Activated naive CD8-positive, alpha-beta T cell treated with anti-CD3 and anti-CD28 coated beads, Interleukin-2, amount 10 ng/mL, durations not matched to agents 7 days and 5 days (primary cell): ENCODE data around the gene UTY. TPM values are rescaled to one million over a fixed set of nuclear protein-coding genes. Genes with fewer than 3 reads are reported as not detected.
"Not testable (repeated sequence)": the region's sequence is repeated elsewhere in the genome, so short reads cannot be mapped to it uniquely, and the experiment has no call there.

Experiments used
- ATAC-seq: fragments of 150-1000 bp; cut with Tn5 transposase; one replicate; pipeline ENCODE4 v1.10.0; 2021; ENCODE audit warnings: low read depth, moderate library complexity
- POLR2A ChIA-PET: fragments of 350-600 bp; sonication (Branson Sonifier 250); formaldehyde crosslinking; loops from one replicate; lab custom pipeline; 2021; ENCODE audit warnings: antibody characterized with exemption; lab: Charles Lee
- DNase-seq: peaks from one replicate; pipeline ENCODE4 v3.0.0; 2021
- H3K27ac Mint-ChIP-seq: one replicate; pipeline ENCODE4 v1.8.0; 2022; ENCODE audit warnings: mild to moderate bottlenecking, mixed read lengths
- H3K27me3 Mint-ChIP-seq: one replicate; pipeline ENCODE4 v1.8.0; 2022; ENCODE audit warnings: mild to moderate bottlenecking, moderate library complexity, mixed read lengths
- H3K36me3 Mint-ChIP-seq: one replicate; pipeline ENCODE4 v1.8.0; 2021; ENCODE audit warnings: mild to moderate bottlenecking, mixed read lengths
- H3K4me1 Mint-ChIP-seq: one replicate; pipeline ENCODE4 v1.8.0; 2021; ENCODE audit warnings: mixed read lengths
- H3K4me3 Mint-ChIP-seq: one replicate; pipeline ENCODE4 v1.8.0; 2022; ENCODE audit warnings: mild to moderate bottlenecking, moderate library complexity, mixed read lengths
- H3K9me3 Mint-ChIP-seq: one replicate; pipeline ENCODE4 v1.8.0; 2021; ENCODE audit warnings: mixed read lengths
- total RNA-seq, 2 experiments: library from RNA; stranded (reverse); gene quantifications; one replicate each; pipeline ENCODE4 v1.2.3, GENCODE V29; 2021

The UTY gene
- total RNA-seq, 2 experiments from 2014 or later = 41.7 to 43.0 TPM

- H3K9me3 Mint-ChIP-seq = no peaks in the 10 kb centered on the region
- H3K36me3 Mint-ChIP-seq = peaks cover 32% of the 10 kb centered on the region
- ATAC-seq (no peak), DNase-seq (no peak)
- POLR2A ChIA-PET = no interaction called here
- H3K4me3 Mint-ChIP-seq = no peak overlapping the region
- no peaks in the 10 kb centered on the region for H3K27me3 Mint-ChIP-seq
- H3K27ac Mint-ChIP-seq = no peak overlapping the region
- H3K4me1 Mint-ChIP-seq = peaks cover 10% of the 10 kb centered on the region
Measured at GRCh38 chrY:13330651-13331050, 149.2 kb downstream of the UTY start.

DNA sequence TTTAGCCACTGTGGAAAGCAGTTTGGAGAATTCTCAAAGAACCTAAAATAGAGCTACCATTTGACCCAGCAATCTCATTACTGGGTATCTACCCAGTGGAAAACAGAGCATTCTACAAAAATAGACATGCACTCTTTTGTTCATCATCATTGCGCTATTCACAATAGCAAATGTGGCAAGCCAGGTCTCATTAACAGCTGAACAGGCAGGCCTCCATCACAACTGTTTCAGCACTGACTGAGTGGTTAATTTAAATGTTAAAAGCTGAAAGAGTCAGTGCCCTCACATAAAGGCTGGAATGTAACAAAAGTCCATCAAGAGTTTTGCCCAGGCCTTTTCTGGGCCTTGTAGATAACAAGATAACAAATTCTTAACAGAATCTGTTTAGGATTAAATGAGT is 166.9 kb downstream of the UTY start:
- DNase-seq (no peak), ATAC-seq (no peak)
- no peaks in the 10 kb centered on the region for H3K27me3 Mint-ChIP-seq
- H3K27ac Mint-ChIP-seq = no peak overlapping the region
- POLR2A ChIA-PET = no interaction called here
- peaks cover 5% of the 10 kb centered on the region for H3K4me1 Mint-ChIP-seq
- no peak overlapping the region for H3K4me3 Mint-ChIP-seq
- peaks cover 30% of the 10 kb centered on the region for H3K36me3 Mint-ChIP-seq
- peaks cover 3% of the 10 kb centered on the region for H3K9me3 Mint-ChIP-seq

- Mint-ChIP-seq H3K4me1 (peaks cover 8% of the 10 kb centered on the region), H3K9me3 (peaks cover 3% of the 10 kb centered on the region), H3K4me3 (no peak overlapping the region), H3K36me3 (peaks cover 32% of the 10 kb centered on the region), H3K27me3 (no peaks in the 10 kb centered on the region), H3K27ac (no peak overlapping the region)
- POLR2A ChIA-PET = no interaction called here
- DNase-seq (no peak), ATAC-seq (no peak)
Measured at GRCh38 chrY:13307959-13308358, 171.9 kb downstream of the UTY start.

- H3K36me3 Mint-ChIP-seq = peaks cover 20% of the 10 kb centered on the region
- ATAC-seq (no peak), DNase-seq (no peak)
- POLR2A ChIA-PET = no interaction called here
- no peaks in the 10 kb centered on the region for H3K27me3 Mint-ChIP-seq
- H3K4me1 Mint-ChIP-seq = peaks cover 5% of the 10 kb centered on the region
- no peak overlapping the region for H3K27ac Mint-ChIP-seq
- no peak overlapping the region for H3K4me3 Mint-ChIP-seq
- no peaks in the 10 kb centered on the region for H3K9me3 Mint-ChIP-seq
Measured at GRCh38 chrY:13300795-13301194, 179.0 kb downstream of the UTY start.

DNA sequence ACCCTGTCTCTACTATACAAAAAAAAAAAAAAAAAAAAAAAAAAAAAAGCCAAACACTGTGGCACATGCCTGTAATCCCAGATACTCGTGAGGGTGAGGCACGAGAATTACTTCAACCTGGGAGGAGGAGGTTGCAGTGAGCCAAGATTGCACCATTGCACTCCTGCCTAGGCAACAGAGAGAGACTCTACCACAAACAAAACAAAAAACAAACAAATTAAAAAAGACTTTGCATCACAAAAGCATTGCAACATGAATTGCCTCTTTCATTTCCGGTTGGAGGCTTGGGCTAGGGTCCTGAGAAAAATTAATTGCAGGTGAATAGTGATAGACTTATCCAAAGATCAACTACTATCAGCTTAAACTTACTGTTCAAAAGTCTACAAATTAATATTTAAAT is 180.4 kb downstream of the UTY start:
- no peaks in the 10 kb centered on the region for H3K9me3 Mint-ChIP-seq
- ATAC-seq (no peak), DNase-seq (no peak)
- peaks cover 19% of the 10 kb centered on the region for H3K36me3 Mint-ChIP-seq
- H3K27ac Mint-ChIP-seq = no peak overlapping the region
- POLR2A ChIA-PET = no interaction called here
- peaks cover 2% of the 10 kb centered on the region for H3K4me1 Mint-ChIP-seq
- no peaks in the 10 kb centered on the region for H3K27me3 Mint-ChIP-seq
- no peak overlapping the region for H3K4me3 Mint-ChIP-seq

GRCh38 chrY:13296176-13296890 is 183.5 kb downstream of the UTY start:
- ATAC-seq (no peak), DNase-seq (no peak)
- H3K9me3 Mint-ChIP-seq = no peaks in the 10 kb centered on the region
- H3K27me3 Mint-ChIP-seq = no peaks in the 10 kb centered on the region
- peak overlapping the region; percentile 45 for H3K27ac Mint-ChIP-seq
- peaks cover 30% of the 10 kb centered on the region for H3K36me3 Mint-ChIP-seq
- H3K4me1 Mint-ChIP-seq = no peaks in the 10 kb centered on the region
- no peak overlapping the region for H3K4me3 Mint-ChIP-seq
- POLR2A ChIA-PET = no interaction called here

GRCh38 chrY:13295026-13295425 is 184.8 kb downstream of the UTY start:
- Mint-ChIP-seq H3K4me1 (no peaks in the 10 kb centered on the region), H3K27ac (no peak overlapping the region), H3K36me3 (peaks cover 39% of the 10 kb centered on the region), H3K27me3 (no peaks in the 10 kb centered on the region), H3K9me3 (peaks cover 2% of the 10 kb centered on the region), H3K4me3 (no peak overlapping the region)
- ATAC-seq (no peak), DNase-seq (no peak)
- POLR2A ChIA-PET = no interaction called here

GRCh38 chrY:13291199-13291598 is 188.6 kb downstream of the UTY start:
- peaks cover 2% of the 10 kb centered on the region for H3K9me3 Mint-ChIP-seq
- H3K27ac Mint-ChIP-seq = no peak overlapping the region
- ATAC-seq (no peak), DNase-seq (no peak)
- H3K4me1 Mint-ChIP-seq = no peaks in the 10 kb centered on the region
- no peaks in the 10 kb centered on the region for H3K27me3 Mint-ChIP-seq
- H3K4me3 Mint-ChIP-seq = no peak overlapping the region
- POLR2A ChIA-PET = no interaction called here
- H3K36me3 Mint-ChIP-seq = peaks cover 49% of the 10 kb centered on the region

DNA sequence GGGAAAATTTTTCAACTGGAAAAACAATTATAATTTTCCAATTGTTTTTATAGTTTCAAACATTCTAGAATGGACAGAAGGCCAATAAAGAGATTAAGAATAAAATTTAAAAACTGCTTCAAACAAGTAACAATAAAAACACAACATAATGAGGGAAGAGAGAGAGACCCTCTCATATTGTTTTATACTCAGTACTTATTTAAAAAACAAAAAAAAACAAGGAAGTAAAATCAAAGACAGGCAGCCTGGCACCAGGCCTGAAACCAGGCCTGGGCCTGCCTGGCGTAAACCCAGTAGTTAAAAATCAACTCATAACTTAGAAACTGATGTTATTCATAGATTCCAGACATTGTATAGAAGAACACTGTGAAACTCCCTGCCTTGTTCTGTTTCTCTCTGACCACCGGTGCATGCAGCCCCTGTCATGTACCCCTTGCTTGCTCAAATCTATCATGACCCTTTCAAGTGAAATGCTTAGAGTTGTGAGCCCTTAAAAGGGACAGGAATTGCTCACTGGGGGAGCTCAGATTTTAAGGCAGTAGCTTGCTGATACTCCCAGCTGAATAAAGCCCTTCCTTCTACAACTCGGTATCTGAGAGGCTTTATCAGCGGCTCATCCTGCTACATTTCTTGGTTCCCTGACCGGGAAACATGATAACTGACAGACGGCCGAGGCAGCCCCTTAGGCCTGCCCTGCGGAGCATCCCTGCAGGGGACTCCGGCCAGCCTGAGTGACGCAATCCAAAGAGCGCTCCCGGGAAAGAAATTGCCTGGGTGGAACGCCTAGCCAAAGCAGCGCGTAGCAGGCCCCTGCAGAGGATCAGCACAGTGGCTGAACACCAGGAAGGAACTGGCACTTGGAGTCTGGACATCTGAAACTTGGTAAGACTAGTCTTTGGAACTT is 197.4 kb downstream of the UTY start:
- ATAC-seq, H3K9me3 Mint-ChIP-seq, H3K4me1 Mint-ChIP-seq, DNase-seq, POLR2A ChIA-PET, H3K27me3 Mint-ChIP-seq, H3K27ac Mint-ChIP-seq, H3K4me3 Mint-ChIP-seq: not testable (repeated sequence)
- H3K36me3 Mint-ChIP-seq = peaks cover 18% of the 10 kb centered on the region

- H3K4me3 Mint-ChIP-seq = no peak overlapping the region
- no peak for DNase-seq
- no peaks in the 10 kb centered on the region for H3K27me3 Mint-ChIP-seq
- POLR2A ChIA-PET = no interaction called here
- H3K36me3 Mint-ChIP-seq = peaks cover 14% of the 10 kb centered on the region
- ATAC-seq = no peak
- H3K9me3 Mint-ChIP-seq = no peaks in the 10 kb centered on the region
- peaks cover 2% of the 10 kb centered on the region for H3K4me1 Mint-ChIP-seq
- no peak overlapping the region for H3K27ac Mint-ChIP-seq
Measured at GRCh38 chrY:13279561-13279960, 200.3 kb downstream of the UTY start.

DNA sequence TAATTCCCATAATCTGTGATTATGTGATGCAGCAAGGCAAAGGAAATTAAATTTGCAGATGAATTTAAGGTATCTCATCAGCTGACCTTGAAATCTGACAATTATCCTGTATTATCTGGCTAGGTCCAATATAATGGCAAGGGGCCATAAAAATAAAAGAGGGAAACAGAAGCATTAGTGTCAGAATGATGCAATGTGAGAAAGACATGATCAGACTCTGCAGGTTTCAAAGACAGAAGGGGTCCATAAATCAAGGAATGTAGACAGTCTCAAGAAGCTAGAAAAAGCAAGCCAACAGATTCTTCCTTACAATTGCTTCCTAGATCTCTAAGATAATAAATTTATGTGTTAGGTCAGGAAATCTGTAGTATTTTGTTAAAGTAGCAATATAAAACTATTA is 208.1 kb downstream of the UTY start:
- Mint-ChIP-seq H3K4me3 (no peak overlapping the region), H3K4me1 (no peaks in the 10 kb centered on the region), H3K27ac (no peak overlapping the region), H3K36me3 (peaks cover 38% of the 10 kb centered on the region), H3K27me3 (no peaks in the 10 kb centered on the region), H3K9me3 (peaks cover 4% of the 10 kb centered on the region)
- DNase-seq = no peak
- POLR2A ChIA-PET = no interaction called here
- no peak for ATAC-seq

- H3K27me3 Mint-ChIP-seq, H3K9me3 Mint-ChIP-seq, H3K4me3 Mint-ChIP-seq, DNase-seq, H3K4me1 Mint-ChIP-seq, H3K27ac Mint-ChIP-seq, ATAC-seq, POLR2A ChIA-PET: not testable (repeated sequence)
- peaks cover 28% of the 10 kb centered on the region for H3K36me3 Mint-ChIP-seq
Measured at GRCh38 chrY:13253941-13254440, 225.8 kb downstream of the UTY start.

DNA sequence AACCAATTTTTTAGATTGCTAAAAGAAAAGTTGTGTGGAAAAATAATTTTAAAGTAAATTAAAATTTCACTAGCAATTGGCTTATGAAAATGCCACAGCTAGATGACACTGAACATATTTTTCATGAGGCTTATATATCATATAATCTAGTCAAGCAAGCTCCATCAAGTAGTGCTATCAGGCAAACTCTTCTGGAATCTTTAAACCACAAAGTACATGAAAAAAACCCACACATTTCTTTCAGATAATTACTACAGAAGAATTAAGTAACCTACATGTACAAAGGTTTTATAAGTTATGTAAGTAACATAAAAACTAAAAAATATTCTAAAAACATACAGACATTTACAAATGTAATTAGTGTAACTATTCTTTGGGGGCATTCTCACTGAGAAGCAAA is 229.4 kb downstream of the UTY start:
- H3K27ac Mint-ChIP-seq = no peak overlapping the region
- peaks cover 16% of the 10 kb centered on the region for H3K36me3 Mint-ChIP-seq
- no peaks in the 10 kb centered on the region for H3K4me1 Mint-ChIP-seq
- ATAC-seq (no peak), DNase-seq (no peak)
- POLR2A ChIA-PET = no interaction called here
- no peaks in the 10 kb centered on the region for H3K27me3 Mint-ChIP-seq
- no peak overlapping the region for H3K4me3 Mint-ChIP-seq
- H3K9me3 Mint-ChIP-seq = no peaks in the 10 kb centered on the region

DNA sequence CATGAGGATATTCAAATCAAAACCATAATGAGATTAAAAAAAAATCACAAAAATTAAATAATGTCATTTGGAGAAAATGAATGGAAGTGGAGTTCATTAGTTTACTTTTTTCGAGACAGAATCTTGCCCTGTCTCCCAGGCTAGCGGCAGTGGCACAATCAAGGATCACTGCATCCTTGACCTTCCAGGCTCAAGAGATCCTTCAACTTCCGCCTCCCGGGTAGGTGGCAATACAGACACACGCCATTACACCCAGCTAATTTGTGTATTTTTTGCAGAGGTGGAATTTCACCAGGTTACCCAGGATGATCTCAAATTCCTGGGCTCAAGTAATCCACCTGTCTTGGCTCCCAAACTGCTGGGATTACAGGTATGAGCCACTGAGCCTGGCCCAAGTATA is 236.1 kb downstream of the UTY start:
- ATAC-seq (no peak), DNase-seq (no peak)
- H3K4me1 Mint-ChIP-seq = no peaks in the 10 kb centered on the region
- H3K4me3 Mint-ChIP-seq = no peak overlapping the region
- POLR2A ChIA-PET = no interaction called here
- peaks cover 35% of the 10 kb centered on the region for H3K36me3 Mint-ChIP-seq
- no peak overlapping the region for H3K27ac Mint-ChIP-seq
- peaks cover 1% of the 10 kb centered on the region for H3K9me3 Mint-ChIP-seq
- H3K27me3 Mint-ChIP-seq = no peaks in the 10 kb centered on the region
